OCI-LY7 (cell line): Measurements from ENCODE around the gene CPLX3.

Experiments used
- CTCF ChIP-seq: fragments of 200-600 bp; sonication (generic); conservative IDR thresholded peaks from 2 replicates; pipeline ENCODE4 v1.5.1; 2014; ENCODE audit warnings: mild to moderate bottlenecking, antibody characterized with exemption, low read length, moderate library complexity, mixed read lengths
- EZH2phosphoT487 ChIP-seq: fragments of 200-600 bp; sonication (generic); IDR thresholded peaks from 2 replicates; pipeline ENCODE4 v1.6.1; 2018; ENCODE audit warnings: low read depth, borderline replicate concordance, mild to moderate bottlenecking, mixed run types, antibody characterized with exemption, low read length, moderate library complexity, mixed read lengths

DNA sequence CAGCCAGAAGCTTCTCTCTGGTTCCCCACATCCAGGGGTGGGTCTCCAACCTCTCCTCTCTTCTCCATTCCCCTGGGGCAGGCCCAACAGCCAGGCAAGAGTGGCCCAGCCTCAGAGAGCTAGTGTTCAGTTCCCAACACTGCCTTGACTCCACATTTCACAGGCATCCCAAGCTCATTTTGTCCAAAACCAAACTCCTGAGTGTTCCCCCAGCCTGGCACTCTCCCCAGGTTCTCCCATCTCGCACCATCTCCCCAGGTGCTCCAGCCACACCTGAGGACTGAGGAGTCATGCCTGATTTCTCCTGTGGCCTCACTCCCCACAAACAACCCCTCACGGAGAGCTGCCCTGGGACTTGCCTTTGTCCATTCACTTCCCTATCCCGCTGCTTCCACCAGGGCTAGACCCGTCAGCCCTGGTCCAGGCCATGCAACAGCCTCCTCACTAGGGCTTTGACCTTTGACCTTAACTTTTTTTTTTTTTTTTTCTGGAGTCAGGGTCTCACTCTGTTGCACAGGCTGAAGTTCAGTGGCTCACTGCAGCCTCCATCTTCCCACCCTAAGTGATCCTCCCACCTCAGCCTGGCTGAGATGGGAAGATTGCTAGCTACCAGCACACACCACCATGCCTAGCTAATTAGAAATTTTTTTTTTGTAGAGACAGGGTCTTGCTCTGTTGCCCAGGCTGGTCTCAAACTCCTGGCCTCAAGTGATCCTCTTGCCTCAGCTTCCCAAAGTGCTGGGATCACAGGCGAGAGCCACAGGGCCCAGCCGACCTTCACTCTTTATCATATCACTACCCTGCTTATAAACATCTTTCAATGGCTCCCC lies 48.4 kb upstream of the CPLX3 start:
- no peak for TF ChIP-seq CTCF
- no peak for TF ChIP-seq EZH2phosphoT487
